ENCODE measurements around the gene PRR7. TPM values are rescaled to one million over a fixed set of nuclear protein-coding genes. Genes with fewer than 3 reads are reported as not detected.

Gene PRR7
- total RNA-seq, 4 donors from 2014 or later = 1.9 to 3.0 TPM; not detected in 2

DNA sequence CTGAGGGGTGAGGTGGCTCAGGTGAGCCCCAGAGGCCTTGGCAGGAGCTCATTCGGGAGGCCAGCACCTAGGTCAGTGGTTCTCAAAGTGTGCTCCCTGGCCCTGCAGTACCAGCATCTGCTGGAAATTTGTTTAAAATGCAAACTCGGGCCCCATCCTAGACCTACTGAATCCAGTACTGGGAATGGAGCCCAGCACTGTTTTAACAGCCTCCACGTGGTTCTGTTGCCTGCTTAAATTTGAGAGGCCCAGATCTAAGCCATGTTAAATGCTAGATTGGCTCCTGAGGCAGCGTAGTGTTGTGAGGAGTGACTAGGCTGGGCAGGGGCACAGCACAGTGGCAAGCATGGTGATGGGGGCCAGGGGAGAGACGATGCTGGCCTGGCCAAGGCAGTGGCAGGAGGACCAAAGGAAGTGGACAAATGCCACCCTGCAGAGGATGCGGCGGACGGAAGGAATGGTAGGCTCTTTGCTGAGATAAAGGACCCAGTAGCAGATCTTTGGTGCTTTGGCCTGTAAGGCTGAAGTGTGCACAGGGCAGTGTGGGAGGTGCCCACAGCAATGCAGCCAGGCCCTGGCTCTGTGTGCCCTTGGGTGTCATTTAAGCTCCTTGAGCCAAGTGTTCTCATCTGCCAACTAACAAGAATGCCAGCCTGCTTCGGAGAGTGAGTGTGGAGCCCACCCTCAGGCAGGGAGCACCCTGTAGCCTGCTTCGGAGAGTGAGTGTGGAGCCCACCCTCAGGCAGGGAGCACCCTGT is 4.2 kb downstream of the PRR7 start:
- TF ChIP-seq, protein P1, sequence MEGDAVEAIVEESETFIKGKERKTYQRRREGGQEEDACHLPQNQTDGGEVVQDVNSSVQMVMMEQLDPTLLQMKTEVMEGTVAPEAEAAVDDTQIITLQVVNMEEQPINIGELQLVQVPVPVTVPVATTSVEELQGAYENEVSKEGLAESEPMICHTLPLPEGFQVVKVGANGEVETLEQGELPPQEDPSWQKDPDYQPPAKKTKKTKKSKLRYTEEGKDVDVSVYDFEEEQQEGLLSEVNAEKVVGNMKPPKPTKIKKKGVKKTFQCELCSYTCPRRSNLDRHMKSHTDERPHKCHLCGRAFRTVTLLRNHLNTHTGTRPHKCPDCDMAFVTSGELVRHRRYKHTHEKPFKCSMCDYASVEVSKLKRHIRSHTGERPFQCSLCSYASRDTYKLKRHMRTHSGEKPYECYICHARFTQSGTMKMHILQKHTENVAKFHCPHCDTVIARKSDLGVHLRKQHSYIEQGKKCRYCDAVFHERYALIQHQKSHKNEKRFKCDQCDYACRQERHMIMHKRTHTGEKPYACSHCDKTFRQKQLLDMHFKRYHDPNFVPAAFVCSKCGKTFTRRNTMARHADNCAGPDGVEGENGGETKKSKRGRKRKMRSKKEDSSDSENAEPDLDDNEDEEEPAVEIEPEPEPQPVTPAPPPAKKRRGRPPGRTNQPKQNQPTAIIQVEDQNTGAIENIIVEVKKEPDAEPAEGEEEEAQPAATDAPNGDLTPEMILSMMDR (IDR thresholded peaks at IDR 0.05) = no peak
- no peak for TF ChIP-seq POLR2A (IDR thresholded peaks at IDR 0.05)
- no peak for DNase-seq
- Histone ChIP-seq H3K4me3 (no peak overlapping the region), H3K27me3 (no peaks in the 10 kb centered on the region), H3K9me3 (no peaks in the 10 kb centered on the region), H3K36me3 (no peaks in the 10 kb centered on the region), H3K4me1 (peaks cover 0 to 30% of the 10 kb centered on the region in 2 donors), H3K27ac (no peak overlapping the region)
- intact Hi-C loops (cut with DNase I; ENCODE audit: low total_unique reads) = loop anchor here (5.0 kb wide), 1 partner anchor 49 kb away; the partner anchor contains the start of gene PFN3

- Histone ChIP-seq H3K27me3 (no peaks in the 10 kb centered on the region), H3K4me3 (no peak overlapping the region), H3K9me3 (no peaks in the 10 kb centered on the region), H3K27ac (no peak overlapping the region), H3K4me1 (peaks cover 0 to 23% of the 10 kb centered on the region in 2 donors), H3K36me3 (no peaks in the 10 kb centered on the region)
- no peak for TF ChIP-seq POLR2A (IDR thresholded peaks at IDR 0.05)
- TF ChIP-seq, protein P1 (IDR thresholded peaks at IDR 0.05) = no peak
- DNase-seq = no peak
- intact Hi-C loops (cut with DNase I; ENCODE audit: low total_unique reads) = loop anchor here (5.0 kb wide), 1 partner anchor 51 kb away; the partner anchor contains the start of gene PFN3
Measured at GRCh38 chr5:177452688-177453638, 6.3 kb downstream of the PRR7 start.

GRCh38 chr5:177453852-177454396 is 7.3 kb downstream of the PRR7 start:
- H3K36me3 ChIP-seq = no peaks in the 10 kb centered on the region
- intact Hi-C loops (cut with DNase I; ENCODE audit: low total_unique reads) = loop anchor here (5.0 kb wide), 1 partner anchor 52 kb away; the partner anchor contains the start of gene PFN3
- no peak for TF ChIP-seq POLR2A (IDR thresholded peaks at IDR 0.05)
- TF ChIP-seq, protein P1 (IDR thresholded peaks at IDR 0.05) = no peak
- peak in 1 of 2 donors; percentile 52 for DNase-seq
- no peaks in the 10 kb centered on the region for H3K27me3 ChIP-seq
- no peaks in the 10 kb centered on the region for H3K9me3 ChIP-seq
- H3K4me1 ChIP-seq = peaks cover 0 to 23% of the 10 kb centered on the region in 2 donors
- H3K27ac ChIP-seq = peak overlapping the region in 1 of 2 donors; percentile 45
- H3K4me3 ChIP-seq = peak overlapping the region; percentile 45 to 48

GRCh38 chr5:177454397-177455035 is 7.9 kb downstream of the PRR7 start:
- Histone ChIP-seq H3K4me3 (peak overlapping the region; percentile 45 to 48), H3K27me3 (no peaks in the 10 kb centered on the region), H3K36me3 (no peaks in the 10 kb centered on the region), H3K9me3 (no peaks in the 10 kb centered on the region), H3K27ac (peak overlapping the region; percentile 63 to 68), H3K4me1 (peaks cover 0 to 23% of the 10 kb centered on the region in 2 donors)
- TF ChIP-seq, protein P1 (IDR thresholded peaks at IDR 0.05) = peak; percentile 87 to 98 (median 94)
- TF ChIP-seq POLR2A (IDR thresholded peaks at IDR 0.05) = peak in 1 of 2 donors; percentile 33
- intact Hi-C loops (cut with DNase I; ENCODE audit: low total_unique reads) = loop anchor here (5.0 kb wide), 1 partner anchor 52 kb away; the partner anchor contains the start of gene PFN3
- DNase-seq = peak; percentile 88 to 93
